ENCODE measurements around the gene CSTA.

GRCh38 chr3:122305818-122306621, 19.0 kb upstream of the CSTA start:
- TF ChIP-seq, protein P1, sequence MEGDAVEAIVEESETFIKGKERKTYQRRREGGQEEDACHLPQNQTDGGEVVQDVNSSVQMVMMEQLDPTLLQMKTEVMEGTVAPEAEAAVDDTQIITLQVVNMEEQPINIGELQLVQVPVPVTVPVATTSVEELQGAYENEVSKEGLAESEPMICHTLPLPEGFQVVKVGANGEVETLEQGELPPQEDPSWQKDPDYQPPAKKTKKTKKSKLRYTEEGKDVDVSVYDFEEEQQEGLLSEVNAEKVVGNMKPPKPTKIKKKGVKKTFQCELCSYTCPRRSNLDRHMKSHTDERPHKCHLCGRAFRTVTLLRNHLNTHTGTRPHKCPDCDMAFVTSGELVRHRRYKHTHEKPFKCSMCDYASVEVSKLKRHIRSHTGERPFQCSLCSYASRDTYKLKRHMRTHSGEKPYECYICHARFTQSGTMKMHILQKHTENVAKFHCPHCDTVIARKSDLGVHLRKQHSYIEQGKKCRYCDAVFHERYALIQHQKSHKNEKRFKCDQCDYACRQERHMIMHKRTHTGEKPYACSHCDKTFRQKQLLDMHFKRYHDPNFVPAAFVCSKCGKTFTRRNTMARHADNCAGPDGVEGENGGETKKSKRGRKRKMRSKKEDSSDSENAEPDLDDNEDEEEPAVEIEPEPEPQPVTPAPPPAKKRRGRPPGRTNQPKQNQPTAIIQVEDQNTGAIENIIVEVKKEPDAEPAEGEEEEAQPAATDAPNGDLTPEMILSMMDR (IDR thresholded peaks at IDR 0.05 in 8 of 11, conservative IDR thresholded peaks at IDR 0.05 in 3 of 11): no peak
- TF ChIP-seq POLR2A (IDR thresholded peaks at IDR 0.05): no peak
- TF ChIP-seq POLR2AphosphoS5 (IDR thresholded peaks at IDR 0.05): no peak

All from spleen (tissue), 7 donors.